Measurements from ENCODE around the gene CCDC186.

GRCh38 chr10:114157912-114158311 lies 16.1 kb downstream of the CCDC186 start:
- TF ChIP-seq, protein P1, sequence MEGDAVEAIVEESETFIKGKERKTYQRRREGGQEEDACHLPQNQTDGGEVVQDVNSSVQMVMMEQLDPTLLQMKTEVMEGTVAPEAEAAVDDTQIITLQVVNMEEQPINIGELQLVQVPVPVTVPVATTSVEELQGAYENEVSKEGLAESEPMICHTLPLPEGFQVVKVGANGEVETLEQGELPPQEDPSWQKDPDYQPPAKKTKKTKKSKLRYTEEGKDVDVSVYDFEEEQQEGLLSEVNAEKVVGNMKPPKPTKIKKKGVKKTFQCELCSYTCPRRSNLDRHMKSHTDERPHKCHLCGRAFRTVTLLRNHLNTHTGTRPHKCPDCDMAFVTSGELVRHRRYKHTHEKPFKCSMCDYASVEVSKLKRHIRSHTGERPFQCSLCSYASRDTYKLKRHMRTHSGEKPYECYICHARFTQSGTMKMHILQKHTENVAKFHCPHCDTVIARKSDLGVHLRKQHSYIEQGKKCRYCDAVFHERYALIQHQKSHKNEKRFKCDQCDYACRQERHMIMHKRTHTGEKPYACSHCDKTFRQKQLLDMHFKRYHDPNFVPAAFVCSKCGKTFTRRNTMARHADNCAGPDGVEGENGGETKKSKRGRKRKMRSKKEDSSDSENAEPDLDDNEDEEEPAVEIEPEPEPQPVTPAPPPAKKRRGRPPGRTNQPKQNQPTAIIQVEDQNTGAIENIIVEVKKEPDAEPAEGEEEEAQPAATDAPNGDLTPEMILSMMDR (IDR thresholded peaks at IDR 0.05) = no peak
- TF ChIP-seq ZFX (IDR thresholded peaks at IDR 0.05; ENCODE audit: borderline replicate concordance) = no peak
